Ishikawa (cell line): ENCODE measurements around the gene ADAM19.

Experiments used
- CREB1 ChIP-seq: IDR thresholded peaks from 2 replicates; pipeline ENCODE4 v1.6.1; 2012; ENCODE audit warnings: low read depth
- EP300 ChIP-seq: IDR thresholded peaks from 2 replicates; pipeline ENCODE4 v1.6.1; 2012; ENCODE audit warnings: borderline replicate concordance
- FOXM1 ChIP-seq: IDR thresholded peaks from 2 replicates; pipeline ENCODE4 v1.6.1; 2012; ENCODE audit warnings: low read depth, borderline replicate concordance
- RAD21 ChIP-seq: IDR thresholded peaks from 2 replicates; pipeline ENCODE4 v1.6.1; 2012; ENCODE audit warnings: low read depth
- TAF1 ChIP-seq: IDR thresholded peaks from 2 replicates; pipeline ENCODE4 v1.6.1; 2012; ENCODE audit warnings: low read depth, mild to moderate bottlenecking
- TCF12 ChIP-seq: IDR thresholded peaks from 2 replicates; pipeline ENCODE4 v1.6.1; 2012; ENCODE audit warnings: low read depth
- TEAD4 ChIP-seq: IDR thresholded peaks from 2 replicates; pipeline ENCODE4 v1.6.1; 2012
- ZBTB7A ChIP-seq: IDR thresholded peaks from 2 replicates; pipeline ENCODE4 v1.6.1; 2012; ENCODE audit warnings: low read depth
- TF ChIP-seq, protein P1 (sequence below): IDR thresholded peaks from 2 replicates; pipeline ENCODE4 v1.6.1; 2012; ENCODE audit warnings: low read depth, mild to moderate bottlenecking
- TF ChIP-seq, protein P2 (sequence below): IDR thresholded peaks from 2 replicates; pipeline ENCODE4 v1.6.1; 2012
- TF ChIP-seq, protein P3 (sequence below): IDR thresholded peaks from 2 replicates; pipeline ENCODE4 v1.6.1; 2012

DNA sequence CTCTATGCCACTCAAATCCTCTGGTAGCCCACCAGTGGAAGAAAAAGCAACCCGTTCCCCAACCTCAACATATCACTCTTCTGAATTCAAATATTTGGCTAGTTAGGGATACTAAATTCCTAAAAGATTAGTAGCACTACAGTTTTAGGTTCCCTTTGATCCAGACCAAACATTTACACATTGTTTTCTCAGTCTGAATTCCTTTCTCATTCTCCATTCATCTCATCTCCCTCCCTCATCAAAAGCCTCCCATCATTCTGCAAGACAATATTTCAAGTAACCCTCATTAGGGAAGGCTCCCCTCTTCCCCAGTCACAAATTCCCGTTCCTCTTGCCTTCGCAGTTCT is 26.3 kb downstream of the ADAM19 start:
- TF ChIP-seq EP300 (no peak), TAF1 (no peak), ZBTB7A (no peak), TCF12 (no peak), CREB1 (no peak), RAD21 (no peak), FOXM1 (no peak), TEAD4 (no peak)
- TF ChIP-seq, protein P1, sequence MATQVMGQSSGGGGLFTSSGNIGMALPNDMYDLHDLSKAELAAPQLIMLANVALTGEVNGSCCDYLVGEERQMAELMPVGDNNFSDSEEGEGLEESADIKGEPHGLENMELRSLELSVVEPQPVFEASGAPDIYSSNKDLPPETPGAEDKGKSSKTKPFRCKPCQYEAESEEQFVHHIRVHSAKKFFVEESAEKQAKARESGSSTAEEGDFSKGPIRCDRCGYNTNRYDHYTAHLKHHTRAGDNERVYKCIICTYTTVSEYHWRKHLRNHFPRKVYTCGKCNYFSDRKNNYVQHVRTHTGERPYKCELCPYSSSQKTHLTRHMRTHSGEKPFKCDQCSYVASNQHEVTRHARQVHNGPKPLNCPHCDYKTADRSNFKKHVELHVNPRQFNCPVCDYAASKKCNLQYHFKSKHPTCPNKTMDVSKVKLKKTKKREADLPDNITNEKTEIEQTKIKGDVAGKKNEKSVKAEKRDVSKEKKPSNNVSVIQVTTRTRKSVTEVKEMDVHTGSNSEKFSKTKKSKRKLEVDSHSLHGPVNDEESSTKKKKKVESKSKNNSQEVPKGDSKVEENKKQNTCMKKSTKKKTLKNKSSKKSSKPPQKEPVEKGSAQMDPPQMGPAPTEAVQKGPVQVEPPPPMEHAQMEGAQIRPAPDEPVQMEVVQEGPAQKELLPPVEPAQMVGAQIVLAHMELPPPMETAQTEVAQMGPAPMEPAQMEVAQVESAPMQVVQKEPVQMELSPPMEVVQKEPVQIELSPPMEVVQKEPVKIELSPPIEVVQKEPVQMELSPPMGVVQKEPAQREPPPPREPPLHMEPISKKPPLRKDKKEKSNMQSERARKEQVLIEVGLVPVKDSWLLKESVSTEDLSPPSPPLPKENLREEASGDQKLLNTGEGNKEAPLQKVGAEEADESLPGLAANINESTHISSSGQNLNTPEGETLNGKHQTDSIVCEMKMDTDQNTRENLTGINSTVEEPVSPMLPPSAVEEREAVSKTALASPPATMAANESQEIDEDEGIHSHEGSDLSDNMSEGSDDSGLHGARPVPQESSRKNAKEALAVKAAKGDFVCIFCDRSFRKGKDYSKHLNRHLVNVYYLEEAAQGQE, result no peak
- TF ChIP-seq, protein P2, sequence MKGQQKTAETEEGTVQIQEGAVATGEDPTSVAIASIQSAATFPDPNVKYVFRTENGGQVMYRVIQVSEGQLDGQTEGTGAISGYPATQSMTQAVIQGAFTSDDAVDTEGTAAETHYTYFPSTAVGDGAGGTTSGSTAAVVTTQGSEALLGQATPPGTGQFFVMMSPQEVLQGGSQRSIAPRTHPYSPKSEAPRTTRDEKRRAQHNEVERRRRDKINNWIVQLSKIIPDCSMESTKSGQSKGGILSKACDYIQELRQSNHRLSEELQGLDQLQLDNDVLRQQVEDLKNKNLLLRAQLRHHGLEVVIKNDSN, result no peak
- TF ChIP-seq, protein P3, sequence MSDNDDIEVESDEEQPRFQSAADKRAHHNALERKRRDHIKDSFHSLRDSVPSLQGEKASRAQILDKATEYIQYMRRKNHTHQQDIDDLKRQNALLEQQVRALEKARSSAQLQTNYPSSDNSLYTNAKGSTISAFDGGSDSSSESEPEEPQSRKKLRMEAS, result no peak
